ENCODE measurements around the gene CRHR1.

DNA sequence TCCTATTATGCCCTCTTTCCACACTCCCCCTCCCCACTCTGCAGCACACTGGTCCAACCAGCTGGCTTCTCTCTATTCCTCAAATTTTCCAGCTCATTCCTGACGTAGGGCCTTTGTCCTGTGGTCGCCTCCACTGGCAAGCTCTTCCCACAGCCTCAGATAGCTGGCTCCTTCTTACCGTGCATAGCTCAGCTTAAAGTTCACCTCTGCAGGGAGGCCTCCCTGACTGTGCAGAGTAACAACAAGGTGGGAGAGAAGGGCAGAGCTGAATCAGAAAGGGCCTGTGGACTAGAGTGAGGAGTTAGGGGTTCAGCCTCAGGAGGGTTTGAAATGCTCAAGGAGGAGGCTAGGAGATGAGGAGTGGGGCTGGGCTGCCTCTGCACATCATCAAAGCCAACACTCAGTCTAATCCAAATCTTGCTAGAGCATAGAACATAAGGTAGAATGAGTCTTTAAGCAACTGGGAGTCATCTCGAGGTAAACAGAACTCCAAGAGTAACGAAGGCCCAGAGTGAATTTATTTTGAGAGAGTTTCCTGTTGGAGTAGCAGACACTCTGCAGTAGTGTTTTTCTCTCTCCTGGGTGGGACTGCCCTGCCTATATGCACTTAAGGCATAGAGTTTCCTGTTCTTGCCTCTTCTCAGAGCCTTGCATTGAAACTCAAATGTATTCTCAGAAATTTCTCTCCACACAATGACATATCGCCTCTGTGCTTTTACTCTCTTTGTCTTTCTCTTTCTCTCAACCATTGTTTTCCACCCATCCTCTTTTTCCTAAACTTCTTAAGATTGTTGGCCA, 79.9 kb downstream of the CRHR1 start:
- TF ChIP-seq, protein P1, sequence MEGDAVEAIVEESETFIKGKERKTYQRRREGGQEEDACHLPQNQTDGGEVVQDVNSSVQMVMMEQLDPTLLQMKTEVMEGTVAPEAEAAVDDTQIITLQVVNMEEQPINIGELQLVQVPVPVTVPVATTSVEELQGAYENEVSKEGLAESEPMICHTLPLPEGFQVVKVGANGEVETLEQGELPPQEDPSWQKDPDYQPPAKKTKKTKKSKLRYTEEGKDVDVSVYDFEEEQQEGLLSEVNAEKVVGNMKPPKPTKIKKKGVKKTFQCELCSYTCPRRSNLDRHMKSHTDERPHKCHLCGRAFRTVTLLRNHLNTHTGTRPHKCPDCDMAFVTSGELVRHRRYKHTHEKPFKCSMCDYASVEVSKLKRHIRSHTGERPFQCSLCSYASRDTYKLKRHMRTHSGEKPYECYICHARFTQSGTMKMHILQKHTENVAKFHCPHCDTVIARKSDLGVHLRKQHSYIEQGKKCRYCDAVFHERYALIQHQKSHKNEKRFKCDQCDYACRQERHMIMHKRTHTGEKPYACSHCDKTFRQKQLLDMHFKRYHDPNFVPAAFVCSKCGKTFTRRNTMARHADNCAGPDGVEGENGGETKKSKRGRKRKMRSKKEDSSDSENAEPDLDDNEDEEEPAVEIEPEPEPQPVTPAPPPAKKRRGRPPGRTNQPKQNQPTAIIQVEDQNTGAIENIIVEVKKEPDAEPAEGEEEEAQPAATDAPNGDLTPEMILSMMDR (IDR thresholded peaks at IDR 0.05) = no peak
- TF ChIP-seq POLR2A (IDR thresholded peaks at IDR 0.05) = no peak

Measured in lower leg skin (tissue), 3 donors.